ENCODE measurements around the gene SPINK4.

- TF ChIP-seq CTCF (IDR thresholded peaks at IDR 0.05; ENCODE audit: poor library complexity, severe bottlenecking) = no peak
- no peak for TF ChIP-seq EZH2 (IDR thresholded peaks at IDR 0.05; ENCODE audit: borderline replicate concordance, insufficient read depth, low read length, poor library complexity, severe bottlenecking)
- TF ChIP-seq REST (IDR thresholded peaks at IDR 0.05; ENCODE audit: borderline replicate concordance) = no peak
Observed at GRCh38 chr9:33236571-33236970, 3.4 kb upstream of the SPINK4 start.

All from neural cell (in vitro differentiated cells).